ENCODE data around the gene MME.

The MME gene

DNA sequence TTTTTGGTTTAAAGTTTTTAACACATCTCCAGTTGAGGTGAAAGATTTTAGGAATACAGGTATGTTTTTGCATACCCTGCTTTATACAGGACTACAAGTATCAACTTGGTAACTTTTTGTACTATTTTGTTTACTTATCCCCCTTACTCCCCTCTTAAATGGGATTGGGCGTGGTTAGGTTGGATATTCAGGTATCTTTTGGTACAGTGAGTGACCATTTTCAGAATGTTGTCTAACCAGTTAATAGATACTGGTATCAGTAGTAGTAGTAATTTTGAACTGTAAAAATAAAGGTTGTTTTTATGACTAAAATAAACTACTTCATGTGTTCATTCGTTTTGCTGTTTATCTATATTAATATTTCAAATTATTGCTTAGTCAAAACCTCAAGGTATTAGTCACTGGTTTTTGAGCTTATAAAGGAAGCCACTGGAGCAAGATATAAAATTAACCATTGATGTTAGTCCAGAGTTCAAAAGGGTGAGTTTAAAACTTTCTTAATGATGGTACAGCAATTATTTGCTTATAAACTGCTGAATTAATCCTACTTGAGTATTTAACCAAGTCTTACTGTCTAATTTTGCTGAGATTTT lies 3.3 kb downstream of the MME start:
- no peak overlapping the region for H3K27ac ChIP-seq
- TF ChIP-seq ZFX (IDR thresholded peaks at IDR 0.05; ENCODE audit: borderline replicate concordance), result no peak
- TF ChIP-seq, protein P1, sequence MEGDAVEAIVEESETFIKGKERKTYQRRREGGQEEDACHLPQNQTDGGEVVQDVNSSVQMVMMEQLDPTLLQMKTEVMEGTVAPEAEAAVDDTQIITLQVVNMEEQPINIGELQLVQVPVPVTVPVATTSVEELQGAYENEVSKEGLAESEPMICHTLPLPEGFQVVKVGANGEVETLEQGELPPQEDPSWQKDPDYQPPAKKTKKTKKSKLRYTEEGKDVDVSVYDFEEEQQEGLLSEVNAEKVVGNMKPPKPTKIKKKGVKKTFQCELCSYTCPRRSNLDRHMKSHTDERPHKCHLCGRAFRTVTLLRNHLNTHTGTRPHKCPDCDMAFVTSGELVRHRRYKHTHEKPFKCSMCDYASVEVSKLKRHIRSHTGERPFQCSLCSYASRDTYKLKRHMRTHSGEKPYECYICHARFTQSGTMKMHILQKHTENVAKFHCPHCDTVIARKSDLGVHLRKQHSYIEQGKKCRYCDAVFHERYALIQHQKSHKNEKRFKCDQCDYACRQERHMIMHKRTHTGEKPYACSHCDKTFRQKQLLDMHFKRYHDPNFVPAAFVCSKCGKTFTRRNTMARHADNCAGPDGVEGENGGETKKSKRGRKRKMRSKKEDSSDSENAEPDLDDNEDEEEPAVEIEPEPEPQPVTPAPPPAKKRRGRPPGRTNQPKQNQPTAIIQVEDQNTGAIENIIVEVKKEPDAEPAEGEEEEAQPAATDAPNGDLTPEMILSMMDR (IDR thresholded peaks at IDR 0.05), result no peak

DNA sequence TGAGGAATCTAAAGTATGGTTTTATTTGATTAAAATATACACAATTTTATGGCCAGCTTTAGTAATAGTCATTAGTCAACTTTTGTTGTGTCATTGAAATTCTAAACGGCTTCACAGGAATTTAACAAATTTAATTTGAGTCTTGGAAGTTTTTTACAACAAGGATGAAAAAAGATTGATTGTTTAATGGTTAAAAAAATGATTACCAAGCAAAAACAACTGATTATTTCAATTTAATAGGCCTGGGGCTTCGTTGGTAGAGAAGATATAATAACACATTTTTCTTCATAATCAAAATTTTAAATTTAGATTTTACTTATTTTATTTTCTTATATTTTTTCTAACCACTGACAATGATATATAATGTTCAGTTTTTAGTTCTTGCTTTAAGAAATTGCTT lies 4.4 kb downstream of the MME start:
- no peak overlapping the region for H3K27ac ChIP-seq
- TF ChIP-seq, protein P1 (IDR thresholded peaks at IDR 0.05), result no peak
- no peak for TF ChIP-seq ZFX (IDR thresholded peaks at IDR 0.05; ENCODE audit: borderline replicate concordance)

DNA sequence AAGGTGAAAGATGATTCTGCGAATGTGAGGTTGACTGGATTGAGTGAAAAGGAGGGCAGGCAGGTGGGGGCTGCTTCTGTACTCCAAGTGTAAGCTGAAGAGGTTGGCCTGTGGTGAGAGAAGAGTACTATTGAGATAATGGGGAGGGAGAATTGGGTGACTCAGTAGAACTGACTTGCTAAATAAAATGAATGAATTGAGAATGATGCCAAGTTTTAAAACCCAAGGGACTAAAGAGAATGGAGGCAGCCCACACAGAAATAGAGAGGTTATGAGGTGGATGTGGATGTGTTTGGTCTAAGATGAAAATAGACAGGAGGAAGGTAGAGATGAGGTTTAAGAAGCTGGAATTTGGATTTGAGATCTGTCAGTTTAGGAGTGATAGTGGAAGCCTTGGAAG lies 5.9 kb downstream of the MME start:
- H3K27ac ChIP-seq, result no peak overlapping the region
- TF ChIP-seq, protein P1 (IDR thresholded peaks at IDR 0.05), result no peak
- no peak for TF ChIP-seq ZFX (IDR thresholded peaks at IDR 0.05; ENCODE audit: borderline replicate concordance)

DNA sequence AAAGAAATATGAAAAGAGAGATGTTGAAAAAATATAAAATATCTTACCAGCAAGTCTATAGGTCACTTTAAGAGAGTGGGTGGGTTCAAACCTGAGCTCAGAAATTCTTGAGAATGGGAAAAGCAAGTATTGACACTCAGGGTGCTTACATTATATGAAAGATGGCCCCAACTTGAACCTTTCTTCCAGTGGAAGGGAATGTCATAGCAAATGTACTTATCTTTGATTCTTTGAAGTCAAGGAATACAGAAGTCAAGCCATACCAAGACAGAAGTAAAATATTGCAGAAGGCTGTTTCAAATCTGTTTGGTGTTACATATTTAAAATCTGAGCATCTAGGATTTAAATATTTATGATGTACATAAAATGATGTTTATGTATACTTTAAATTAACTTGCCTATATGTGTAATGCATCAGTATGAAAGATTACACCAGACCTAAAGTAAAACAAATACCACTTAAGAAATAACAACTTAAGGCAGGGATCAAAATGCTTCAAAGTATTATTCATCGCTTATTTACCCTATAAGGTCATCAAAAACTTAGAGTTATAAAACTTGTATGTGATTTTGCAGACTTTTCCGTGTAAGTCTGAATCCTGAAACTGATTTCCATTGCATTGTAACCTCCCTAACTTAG lies 8.7 kb downstream of the MME start:
- TF ChIP-seq ZFX (IDR thresholded peaks at IDR 0.05; ENCODE audit: borderline replicate concordance), result no peak
- TF ChIP-seq, protein P1 (IDR thresholded peaks at IDR 0.05), result no peak
- no peak overlapping the region for H3K27ac ChIP-seq

DNA sequence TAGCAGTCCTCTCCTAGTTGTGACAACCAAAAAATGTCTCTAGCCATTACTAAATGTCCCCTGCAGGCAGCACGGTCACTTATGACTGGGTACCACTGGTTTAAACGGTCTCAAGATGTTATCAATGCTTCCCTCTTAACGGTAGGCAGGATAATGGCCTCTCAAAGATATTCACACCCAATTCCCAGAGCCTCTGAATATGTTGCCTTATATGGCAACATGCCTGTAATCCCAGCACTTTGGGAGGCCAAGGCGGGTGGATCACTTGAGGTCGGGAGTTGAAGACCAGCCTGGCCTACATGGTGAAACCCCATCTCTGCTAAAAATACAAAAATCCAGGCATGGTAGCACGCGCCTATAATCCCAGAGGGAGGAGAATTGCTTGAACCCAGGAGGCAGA lies 9.4 kb downstream of the MME start:
- TF ChIP-seq, protein P1 (IDR thresholded peaks at IDR 0.05), result no peak
- no peak for TF ChIP-seq ZFX (IDR thresholded peaks at IDR 0.05; ENCODE audit: borderline replicate concordance)

DNA sequence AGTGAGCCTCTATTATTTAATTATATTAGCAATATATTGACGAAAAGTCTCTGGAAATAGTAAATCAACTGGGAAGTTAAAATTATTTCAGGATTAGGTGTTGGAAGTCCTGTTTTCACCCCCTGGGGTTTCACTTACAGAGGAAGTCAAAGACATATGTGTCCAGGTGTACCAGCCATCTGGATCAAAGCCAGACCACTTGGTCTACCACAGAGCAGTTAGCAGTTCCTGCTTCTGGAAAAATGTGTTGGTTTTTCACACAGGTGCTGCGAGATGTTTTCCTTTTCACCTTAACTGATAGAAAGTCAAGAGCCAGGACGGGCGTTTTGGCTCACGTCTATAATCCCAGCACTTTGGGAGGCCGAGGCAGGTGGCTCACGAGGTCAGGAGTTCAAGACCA lies 13.1 kb downstream of the MME start:
- H3K27ac ChIP-seq, result no peak overlapping the region

More for the DNA sequence above, 9.4 kb downstream of the MME start:
- H3K27ac ChIP-seq, result no peak overlapping the region

More for the DNA sequence above, 13.1 kb downstream of the MME start:
- TF ChIP-seq, protein P1 (IDR thresholded peaks at IDR 0.05), result no peak
- TF ChIP-seq ZFX (IDR thresholded peaks at IDR 0.05; ENCODE audit: borderline replicate concordance), result no peak

All from 22Rv1 (cell line).